ENCODE results near the gene UGT2B7.
"Not testable (repeated sequence)": the region's sequence is repeated elsewhere in the genome, so short reads cannot be mapped to it uniquely, and the experiment has no call there.

DNA sequence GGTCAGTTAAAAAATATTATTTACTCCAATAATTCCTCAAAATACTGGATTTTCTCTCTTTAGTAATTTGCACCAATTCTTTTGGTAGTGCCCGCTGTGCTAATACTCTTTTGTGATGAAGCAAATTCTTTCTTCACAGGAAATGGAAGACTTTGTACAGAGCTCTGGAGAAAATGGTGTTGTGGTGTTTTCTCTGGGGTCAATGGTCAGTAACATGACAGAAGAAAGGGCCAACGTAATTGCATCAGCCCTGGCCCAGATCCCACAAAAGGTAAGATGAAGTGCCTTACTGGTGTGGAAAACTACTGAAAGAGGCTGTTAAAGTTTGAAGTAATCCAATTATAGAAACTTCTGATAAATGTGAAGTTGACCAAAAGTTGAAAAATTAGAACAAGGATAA, 6.4 kb downstream of the UGT2B7 start:
- not testable (repeated sequence) for TF ChIP-seq TAF1 (IDR thresholded peaks at IDR 0.05; ENCODE audit: borderline replicate concordance, low read depth, low read length); FOXJ3 (CRISPR knock-in tag; IDR thresholded peaks at IDR 0.05); FOXM1 (IDR thresholded peaks at IDR 0.05; ENCODE audit: low read depth); RXRA (IDR thresholded peaks at IDR 0.05; ENCODE audit: borderline replicate concordance, low read depth)
- TF ChIP-seq, protein P1, sequence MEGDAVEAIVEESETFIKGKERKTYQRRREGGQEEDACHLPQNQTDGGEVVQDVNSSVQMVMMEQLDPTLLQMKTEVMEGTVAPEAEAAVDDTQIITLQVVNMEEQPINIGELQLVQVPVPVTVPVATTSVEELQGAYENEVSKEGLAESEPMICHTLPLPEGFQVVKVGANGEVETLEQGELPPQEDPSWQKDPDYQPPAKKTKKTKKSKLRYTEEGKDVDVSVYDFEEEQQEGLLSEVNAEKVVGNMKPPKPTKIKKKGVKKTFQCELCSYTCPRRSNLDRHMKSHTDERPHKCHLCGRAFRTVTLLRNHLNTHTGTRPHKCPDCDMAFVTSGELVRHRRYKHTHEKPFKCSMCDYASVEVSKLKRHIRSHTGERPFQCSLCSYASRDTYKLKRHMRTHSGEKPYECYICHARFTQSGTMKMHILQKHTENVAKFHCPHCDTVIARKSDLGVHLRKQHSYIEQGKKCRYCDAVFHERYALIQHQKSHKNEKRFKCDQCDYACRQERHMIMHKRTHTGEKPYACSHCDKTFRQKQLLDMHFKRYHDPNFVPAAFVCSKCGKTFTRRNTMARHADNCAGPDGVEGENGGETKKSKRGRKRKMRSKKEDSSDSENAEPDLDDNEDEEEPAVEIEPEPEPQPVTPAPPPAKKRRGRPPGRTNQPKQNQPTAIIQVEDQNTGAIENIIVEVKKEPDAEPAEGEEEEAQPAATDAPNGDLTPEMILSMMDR (IDR thresholded peaks at IDR 0.05) = not testable (repeated sequence)
- TF ChIP-seq, protein P2, sequence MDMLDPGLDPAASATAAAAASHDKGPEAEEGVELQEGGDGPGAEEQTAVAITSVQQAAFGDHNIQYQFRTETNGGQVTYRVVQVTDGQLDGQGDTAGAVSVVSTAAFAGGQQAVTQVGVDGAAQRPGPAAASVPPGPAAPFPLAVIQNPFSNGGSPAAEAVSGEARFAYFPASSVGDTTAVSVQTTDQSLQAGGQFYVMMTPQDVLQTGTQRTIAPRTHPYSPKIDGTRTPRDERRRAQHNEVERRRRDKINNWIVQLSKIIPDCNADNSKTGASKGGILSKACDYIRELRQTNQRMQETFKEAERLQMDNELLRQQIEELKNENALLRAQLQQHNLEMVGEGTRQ (IDR thresholded peaks at IDR 0.05; ENCODE audit: borderline replicate concordance, low read depth, low read length) = not testable (repeated sequence)
- TF ChIP-seq, protein P3, sequence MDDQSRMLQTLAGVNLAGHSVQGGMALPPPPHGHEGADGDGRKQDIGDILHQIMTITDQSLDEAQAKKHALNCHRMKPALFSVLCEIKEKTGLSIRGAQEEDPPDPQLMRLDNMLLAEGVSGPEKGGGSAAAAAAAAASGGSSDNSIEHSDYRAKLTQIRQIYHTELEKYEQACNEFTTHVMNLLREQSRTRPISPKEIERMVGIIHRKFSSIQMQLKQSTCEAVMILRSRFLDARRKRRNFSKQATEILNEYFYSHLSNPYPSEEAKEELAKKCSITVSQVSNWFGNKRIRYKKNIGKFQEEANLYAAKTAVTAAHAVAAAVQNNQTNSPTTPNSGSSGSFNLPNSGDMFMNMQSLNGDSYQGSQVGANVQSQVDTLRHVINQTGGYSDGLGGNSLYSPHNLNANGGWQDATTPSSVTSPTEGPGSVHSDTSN (IDR thresholded peaks at IDR 0.05) = not testable (repeated sequence)

Data from SK-N-SH (cell line).